ENCODE measurements around the gene MAPT. TPM values are rescaled to one million over a fixed set of nuclear protein-coding genes. Genes with fewer than 3 reads are reported as not detected.

MAPT gene
- total and polyA plus RNA-seq, 2 of the 13 experiments (the other 11 are each of a cell fraction or from before 2014, with no cell fraction given): 2.1 to 2.8 TPM

DNA sequence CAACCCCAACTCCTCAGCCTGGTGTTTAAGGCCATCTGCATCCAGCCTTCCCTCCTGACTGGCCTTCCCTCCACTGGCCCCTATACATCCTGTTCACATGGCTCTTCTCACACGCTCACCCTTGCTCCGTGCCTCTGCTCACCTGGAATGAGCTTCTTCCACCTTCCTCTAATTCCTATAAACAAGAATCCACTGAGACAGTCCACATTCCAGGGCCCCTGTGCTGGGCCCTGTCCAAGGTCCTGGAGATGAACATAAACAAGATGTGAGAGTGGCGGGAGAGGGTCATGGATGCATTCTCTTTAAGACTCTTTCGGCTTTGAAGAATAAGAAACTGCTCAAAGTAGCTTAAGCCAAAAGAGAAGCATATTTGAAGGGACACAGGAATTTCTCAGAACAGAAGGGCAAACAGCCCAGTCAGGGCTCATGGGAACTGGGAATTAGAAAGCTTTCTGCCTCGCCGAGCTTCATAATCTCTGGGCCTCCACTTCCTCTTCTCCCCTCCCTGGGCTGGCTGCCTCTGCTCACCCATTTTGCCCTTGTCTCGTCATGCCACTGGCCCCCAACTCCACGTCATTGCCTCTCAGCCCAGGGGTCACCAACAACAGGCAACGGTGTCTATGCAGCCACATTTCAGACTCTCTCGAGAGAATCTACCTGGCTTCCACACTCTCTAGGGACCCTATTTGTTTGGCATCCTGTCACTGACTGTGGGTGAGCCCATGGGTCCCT, 36.2 kb upstream of the MAPT start (continued):
- TF ChIP-seq ZNF383 (CRISPR knock-in tag; IDR thresholded peaks at IDR 0.05; ENCODE audit: borderline replicate concordance): no peak
- TF ChIP-seq, protein P1, sequence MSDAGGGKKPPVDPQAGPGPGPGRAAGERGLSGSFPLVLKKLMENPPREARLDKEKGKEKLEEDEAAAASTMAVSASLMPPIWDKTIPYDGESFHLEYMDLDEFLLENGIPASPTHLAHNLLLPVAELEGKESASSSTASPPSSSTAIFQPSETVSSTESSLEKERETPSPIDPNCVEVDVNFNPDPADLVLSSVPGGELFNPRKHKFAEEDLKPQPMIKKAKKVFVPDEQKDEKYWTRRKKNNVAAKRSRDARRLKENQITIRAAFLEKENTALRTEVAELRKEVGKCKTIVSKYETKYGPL (CRISPR knock-in tag; IDR thresholded peaks at IDR 0.05): peak; percentile 20; the same call in 1 of the 2 replicates
- TF ChIP-seq, protein P2, sequence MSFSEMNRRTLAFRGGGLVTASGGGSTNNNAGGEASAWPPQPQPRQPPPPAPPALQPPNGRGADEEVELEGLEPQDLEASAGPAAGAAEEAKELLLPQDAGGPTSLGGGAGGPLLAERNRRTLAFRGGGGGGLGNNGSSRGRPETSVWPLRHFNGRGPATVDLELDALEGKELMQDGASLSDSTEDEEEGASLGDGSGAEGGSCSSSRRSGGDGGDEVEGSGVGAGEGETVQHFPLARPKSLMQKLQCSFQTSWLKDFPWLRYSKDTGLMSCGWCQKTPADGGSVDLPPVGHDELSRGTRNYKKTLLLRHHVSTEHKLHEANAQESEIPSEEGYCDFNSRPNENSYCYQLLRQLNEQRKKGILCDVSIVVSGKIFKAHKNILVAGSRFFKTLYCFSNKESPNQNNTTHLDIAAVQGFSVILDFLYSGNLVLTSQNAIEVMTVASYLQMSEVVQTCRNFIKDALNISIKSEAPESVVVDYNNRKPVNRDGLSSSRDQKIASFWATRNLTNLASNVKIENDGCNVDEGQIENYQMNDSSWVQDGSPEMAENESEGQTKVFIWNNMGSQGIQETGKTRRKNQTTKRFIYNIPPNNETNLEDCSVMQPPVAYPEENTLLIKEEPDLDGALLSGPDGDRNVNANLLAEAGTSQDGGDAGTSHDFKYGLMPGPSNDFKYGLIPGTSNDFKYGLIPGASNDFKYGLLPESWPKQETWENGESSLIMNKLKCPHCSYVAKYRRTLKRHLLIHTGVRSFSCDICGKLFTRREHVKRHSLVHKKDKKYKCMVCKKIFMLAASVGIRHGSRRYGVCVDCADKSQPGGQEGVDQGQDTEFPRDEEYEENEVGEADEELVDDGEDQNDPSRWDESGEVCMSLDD (CRISPR knock-in tag; IDR thresholded peaks at IDR 0.05; ENCODE audit: borderline replicate concordance): no peak
- TF ChIP-seq, protein P3, sequence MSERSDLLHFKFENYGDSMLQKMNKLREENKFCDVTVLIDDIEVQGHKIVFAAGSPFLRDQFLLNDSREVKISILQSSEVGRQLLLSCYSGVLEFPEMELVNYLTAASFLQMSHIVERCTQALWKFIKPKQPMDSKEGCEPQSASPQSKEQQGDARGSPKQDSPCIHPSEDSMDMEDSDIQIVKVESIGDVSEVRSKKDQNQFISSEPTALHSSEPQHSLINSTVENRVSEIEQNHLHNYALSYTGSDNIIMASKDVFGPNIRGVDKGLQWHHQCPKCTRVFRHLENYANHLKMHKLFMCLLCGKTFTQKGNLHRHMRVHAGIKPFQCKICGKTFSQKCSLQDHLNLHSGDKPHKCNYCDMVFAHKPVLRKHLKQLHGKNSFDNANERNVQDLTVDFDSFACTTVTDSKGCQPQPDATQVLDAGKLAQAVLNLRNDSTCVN (CRISPR knock-in tag; IDR thresholded peaks at IDR 0.05; ENCODE audit: borderline replicate concordance): peak; percentile 69; the same call in 1 of the 2 replicates
- TF ChIP-seq JUN (CRISPR knock-in tag; IDR thresholded peaks at IDR 0.05): no peak
- peak; percentile 95; the same call in 1 of the 2 replicates for TF ChIP-seq SP140L (CRISPR knock-in tag; IDR thresholded peaks at IDR 0.05; ENCODE audit: borderline replicate concordance)
- peak; percentile 78 for TF ChIP-seq XRCC5 (optimal IDR thresholded peaks at IDR 0.05; ENCODE audit: low read length)
- peak; percentile 44; the same call in 1 of the 2 replicates for TF ChIP-seq SIX4 (CRISPR knock-in tag; IDR thresholded peaks at IDR 0.05)
- peak; percentile 64; the same call in 1 of the 2 replicates for TF ChIP-seq PPARG (CRISPR knock-in tag; conservative IDR thresholded peaks at IDR 0.05)
- TF ChIP-seq, protein P4, sequence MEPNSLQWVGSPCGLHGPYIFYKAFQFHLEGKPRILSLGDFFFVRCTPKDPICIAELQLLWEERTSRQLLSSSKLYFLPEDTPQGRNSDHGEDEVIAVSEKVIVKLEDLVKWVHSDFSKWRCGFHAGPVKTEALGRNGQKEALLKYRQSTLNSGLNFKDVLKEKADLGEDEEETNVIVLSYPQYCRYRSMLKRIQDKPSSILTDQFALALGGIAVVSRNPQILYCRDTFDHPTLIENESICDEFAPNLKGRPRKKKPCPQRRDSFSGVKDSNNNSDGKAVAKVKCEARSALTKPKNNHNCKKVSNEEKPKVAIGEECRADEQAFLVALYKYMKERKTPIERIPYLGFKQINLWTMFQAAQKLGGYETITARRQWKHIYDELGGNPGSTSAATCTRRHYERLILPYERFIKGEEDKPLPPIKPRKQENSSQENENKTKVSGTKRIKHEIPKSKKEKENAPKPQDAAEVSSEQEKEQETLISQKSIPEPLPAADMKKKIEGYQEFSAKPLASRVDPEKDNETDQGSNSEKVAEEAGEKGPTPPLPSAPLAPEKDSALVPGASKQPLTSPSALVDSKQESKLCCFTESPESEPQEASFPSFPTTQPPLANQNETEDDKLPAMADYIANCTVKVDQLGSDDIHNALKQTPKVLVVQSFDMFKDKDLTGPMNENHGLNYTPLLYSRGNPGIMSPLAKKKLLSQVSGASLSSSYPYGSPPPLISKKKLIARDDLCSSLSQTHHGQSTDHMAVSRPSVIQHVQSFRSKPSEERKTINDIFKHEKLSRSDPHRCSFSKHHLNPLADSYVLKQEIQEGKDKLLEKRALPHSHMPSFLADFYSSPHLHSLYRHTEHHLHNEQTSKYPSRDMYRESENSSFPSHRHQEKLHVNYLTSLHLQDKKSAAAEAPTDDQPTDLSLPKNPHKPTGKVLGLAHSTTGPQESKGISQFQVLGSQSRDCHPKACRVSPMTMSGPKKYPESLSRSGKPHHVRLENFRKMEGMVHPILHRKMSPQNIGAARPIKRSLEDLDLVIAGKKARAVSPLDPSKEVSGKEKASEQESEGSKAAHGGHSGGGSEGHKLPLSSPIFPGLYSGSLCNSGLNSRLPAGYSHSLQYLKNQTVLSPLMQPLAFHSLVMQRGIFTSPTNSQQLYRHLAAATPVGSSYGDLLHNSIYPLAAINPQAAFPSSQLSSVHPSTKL (CRISPR knock-in tag; IDR thresholded peaks at IDR 0.05): peak; percentile 45; the same call in 1 of the 2 replicates
- TF ChIP-seq ZSCAN20 (CRISPR knock-in tag; IDR thresholded peaks at IDR 0.05; ENCODE audit: borderline replicate concordance): peak; percentile 79; the same call in 1 of the 2 replicates
- peak; percentile 34 for TF ChIP-seq ZNF781 (CRISPR knock-in tag; IDR thresholded peaks at IDR 0.05; ENCODE audit: borderline replicate concordance, not compliant biosample characterization)
- TF ChIP-seq SMAD3 (CRISPR knock-in tag; IDR thresholded peaks at IDR 0.05): peak; percentile 95
- TF ChIP-seq ZNF256 (CRISPR knock-in tag; conservative IDR thresholded peaks at IDR 0.05): peak; percentile 70; the same call in 1 of the 2 replicates
- TF ChIP-seq MEF2D (CRISPR knock-in tag; IDR thresholded peaks at IDR 0.05): peak; percentile 70; the same call in 1 of the 2 replicates
- peak; percentile 29; the same call in 1 of the 2 replicates for TF ChIP-seq FOXJ3 (CRISPR knock-in tag; IDR thresholded peaks at IDR 0.05; ENCODE audit: borderline replicate concordance)
- no peak for TF ChIP-seq POLR2A (IDR thresholded peaks at IDR 0.05; ENCODE audit: insufficient read depth in 1 of 2, low read depth in 2 of 2, low read length in 2 of 2)
- TF ChIP-seq, protein P5, sequence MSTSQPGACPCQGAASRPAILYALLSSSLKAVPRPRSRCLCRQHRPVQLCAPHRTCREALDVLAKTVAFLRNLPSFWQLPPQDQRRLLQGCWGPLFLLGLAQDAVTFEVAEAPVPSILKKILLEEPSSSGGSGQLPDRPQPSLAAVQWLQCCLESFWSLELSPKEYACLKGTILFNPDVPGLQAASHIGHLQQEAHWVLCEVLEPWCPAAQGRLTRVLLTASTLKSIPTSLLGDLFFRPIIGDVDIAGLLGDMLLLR (CRISPR knock-in tag; IDR thresholded peaks at IDR 0.05): 0 out of 2 replicates have a peak, but pooled peaks have one; percentile 40
- peak; percentile 96 for TF ChIP-seq KLF6 (CRISPR knock-in tag; IDR thresholded peaks at IDR 0.05)
- no peak for TF ChIP-seq HMG20A (CRISPR knock-in tag; IDR thresholded peaks at IDR 0.05; ENCODE audit: borderline replicate concordance)

All from HepG2 (cell line).